GM19328 (cell line): ENCODE measurements around the gene GIMAP6.
"Not testable (repeated sequence)": the region's sequence is repeated elsewhere in the genome, so short reads cannot be mapped to it uniquely, and the experiment has no call there.

ENCODE experiments used
- ATAC-seq: cut with Tn5 transposase; IDR thresholded peaks from one replicate; pipeline ENCODE4 v1.9.1; 2021; ENCODE audit warnings: mild to moderate bottlenecking, moderate library complexity; ENCODE audit not compliant: unreplicated experiment

Gene GIMAP6

GRCh38 chr7:150645259-150646020 is 13.3 kb upstream of the GIMAP6 start:
- ATAC-seq: no peak

- ATAC-seq: no peak
These were observed 10.7 kb upstream of the GIMAP6 start for GRCh38 chr7:150642926-150643325.

- ATAC-seq: no peak
These were observed 9.7 kb upstream of the GIMAP6 start for GRCh38 chr7:150641854-150642253.

GRCh38 chr7:150633926-150634325 is 1.7 kb upstream of the GIMAP6 start:
- no peak for ATAC-seq

GRCh38 chr7:150631084-150631826 is 930 bp downstream of the GIMAP6 start:
- ATAC-seq: no peak

GRCh38 chr7:150629347-150629746 is 2.8 kb downstream of the GIMAP6 start:
- ATAC-seq: no peak

GRCh38 chr7:150627959-150628358 is 4.2 kb downstream of the GIMAP6 start:
- ATAC-seq: no peak

- ATAC-seq: no peak
These were observed 5.5 kb downstream of the GIMAP6 start for GRCh38 chr7:150626696-150627095.

- ATAC-seq: no peak
These were observed 10.8 kb downstream of the GIMAP6 start for GRCh38 chr7:150621376-150621775.

- ATAC-seq: no peak
These were observed 11.4 kb downstream of the GIMAP6 start for GRCh38 chr7:150620617-150621371.

GRCh38 chr7:150620061-150620460 is 12.1 kb downstream of the GIMAP6 start:
- ATAC-seq: no peak

- ATAC-seq: not testable (repeated sequence)
These were observed 16.9 kb downstream of the GIMAP6 start for GRCh38 chr7:150615221-150615755.

GRCh38 chr7:150614426-150614825 is 17.8 kb downstream of the GIMAP6 start:
- ATAC-seq: not testable (repeated sequence)

GRCh38 chr7:150613880-150614279 is 18.3 kb downstream of the GIMAP6 start:
- ATAC-seq: no peak

GRCh38 chr7:150612925-150613324 is 19.3 kb downstream of the GIMAP6 start:
- ATAC-seq: no peak

GRCh38 chr7:150610233-150610632 is 22.0 kb downstream of the GIMAP6 start:
- no peak for ATAC-seq

GRCh38 chr7:150603600-150603999 is 28.6 kb downstream of the GIMAP6 start:
- ATAC-seq: not testable (repeated sequence)

GRCh38 chr7:150595361-150595760 is 36.8 kb downstream of the GIMAP6 start:
- ATAC-seq: no peak

- no peak for ATAC-seq
These were observed 37.4 kb downstream of the GIMAP6 start for GRCh38 chr7:150594805-150595204.

- ATAC-seq: no peak
These were observed 44.6 kb downstream of the GIMAP6 start for GRCh38 chr7:150587551-150587950.

GRCh38 chr7:150586785-150587152 is 45.4 kb downstream of the GIMAP6 start:
- ATAC-seq: no peak
